ENCODE data around the gene GUCY1A2. TPM values are rescaled to one million over a fixed set of nuclear protein-coding genes. Genes with fewer than 3 reads are reported as not detected.

Gene GUCY1A2
- total RNA-seq, 1 experiment from 2014 or later = 0.10 TPM

DNA sequence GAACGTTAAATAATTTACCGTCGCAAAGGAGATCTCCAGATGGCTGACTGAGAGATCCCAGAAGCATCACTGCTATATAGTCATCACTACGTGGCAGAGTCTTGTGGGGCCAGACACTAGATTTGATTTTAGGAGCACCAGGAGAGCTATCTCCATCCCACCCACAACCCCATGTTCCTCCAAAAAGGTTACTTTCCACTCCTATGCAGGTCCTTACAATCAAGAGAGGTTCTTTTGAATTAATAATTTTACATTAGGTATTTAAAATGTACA lies 19.4 kb downstream of the GUCY1A2 start:
- RAD21 ChIA-PET (ENCODE audit: low non-redundant PET in 1 of 2, low total read pairs in 2 of 2, uncharacterized antibody in 2 of 2, unreplicated experiment in 2 of 2) = no interaction called here
- BruUV-seq (replicated peaks) = no TSS peak
- no peaks in the 10 kb centered on the region for H3K79me2 ChIP-seq (ENCODE audit: insufficient read depth, low read length)
- H3K4me1 ChIP-seq (ENCODE audit: control insufficient read depth in 1 of 2, insufficient read depth in 2 of 2, low read length in 2 of 2) = no peaks in the 10 kb centered on the region
- ATAC-seq (no peak), DNase-seq (ENCODE audit: low read depth, low spot score) (no peak)
- TF ChIP-seq ZBTB33 (IDR thresholded peaks at IDR 0.05; ENCODE audit: extremely low read depth, insufficient replicate concordance, low read length) (no peak), POLR2AphosphoS5 (IDR thresholded peaks at IDR 0.05; ENCODE audit: low read depth, low read length) (no peak), JUND (IDR thresholded peaks at IDR 0.05) (no peak), CTCF (IDR thresholded peaks at IDR 0.05 in 2 of 3, conservative IDR thresholded peaks at IDR 0.05 in 1 of 3; ENCODE audit: borderline replicate concordance in 1 of 3, insufficient read depth in 1 of 3, low read depth in 2 of 3, low read length in 2 of 3) (no peak), REST (IDR thresholded peaks at IDR 0.05; ENCODE audit: low read depth) (no peak), YY1 (IDR thresholded peaks at IDR 0.05; ENCODE audit: extremely low read depth, insufficient replicate concordance, low read depth, low read length) (no peak), EZH2phosphoT487 (IDR thresholded peaks at IDR 0.05; ENCODE audit: borderline replicate concordance) (no peak), ZNF274 (IDR thresholded peaks at IDR 0.05; ENCODE audit: low read depth, low read length) (no peak), SIN3A (IDR thresholded peaks at IDR 0.05; ENCODE audit: low read depth) (no peak), ZFX (IDR thresholded peaks at IDR 0.05) (no peak), CEBPB (IDR thresholded peaks at IDR 0.05; ENCODE audit: low read depth) (no peak)
- no peaks in the 10 kb centered on the region for H3K9me2 ChIP-seq (ENCODE audit: insufficient read depth)
- H3K4me2 ChIP-seq (ENCODE audit: low read length) = no peak overlapping the region
- POLR2A ChIA-PET = no interaction called here
- no peak overlapping the region for H3K4me3 ChIP-seq (replicated peaks in 1 of 2; ENCODE audit: low read depth in 1 of 2, low read length in 2 of 2)
- no peak overlapping the region for H3K27ac ChIP-seq (ENCODE audit: low read depth, low read length)
- CTCF ChIA-PET = no interaction called here
- 0 out of 2 replicates have a peak, but pooled peaks cover 6% of the 10 kb centered on the region for H3K27me3 ChIP-seq (ENCODE audit: insufficient read depth, low read length)
- no peak overlapping the region for H2AFZ ChIP-seq (ENCODE audit: low read depth, low read length, poor library complexity, severe bottlenecking)
- H3K9ac ChIP-seq (ENCODE audit: low read length) = no peak overlapping the region
- no peaks in the 10 kb centered on the region for H4K20me1 ChIP-seq (ENCODE audit: insufficient read depth)
- no peaks in the 10 kb centered on the region for H3K9me3 ChIP-seq (ENCODE audit: control insufficient read depth in 1 of 2, insufficient read depth in 1 of 2, low read depth in 1 of 2, low read length in 2 of 2)
- intact Hi-C loops (cut with micrococcal nuclease) = no loop called here
- no peaks in the 10 kb centered on the region for H3K36me3 ChIP-seq (ENCODE audit: control insufficient read depth in 1 of 2, insufficient read depth in 2 of 2, low read length in 2 of 2)
